HL-60/S4 (cell line): ENCODE results near the gene ARVCF.

ENCODE experiments used
- in situ Hi-C: fragments of 300-500 bp; cut with MboI; formaldehyde crosslinking; loops from 2 replicates; pipeline ENCODE4 v1.14.3; 2022; ENCODE audit warnings: low sequenced_read_pairs

The ARVCF gene

GRCh38 chr22:19976671-19977070 is 40.0 kb downstream of the ARVCF start:
- in situ Hi-C loops = no loop called here

- in situ Hi-C loops = no loop called here
Observed at GRCh38 chr22:19975707-19976035, 41.0 kb downstream of the ARVCF start.

- in situ Hi-C loops = no loop called here
Observed at GRCh38 chr22:19974935-19975706, 41.5 kb downstream of the ARVCF start.

GRCh38 chr22:19974268-19974861 is 42.3 kb downstream of the ARVCF start:
- in situ Hi-C loops = no loop called here

GRCh38 chr22:19973551-19974267 is 42.9 kb downstream of the ARVCF start:
- in situ Hi-C loops = no loop called here

GRCh38 chr22:19972652-19973550 is 43.7 kb downstream of the ARVCF start:
- in situ Hi-C loops = no loop called here

- in situ Hi-C loops = no loop called here
Observed at GRCh38 chr22:19972251-19972650, 44.4 kb downstream of the ARVCF start.

- in situ Hi-C loops = no loop called here
Observed at GRCh38 chr22:19971276-19972124, 45.1 kb downstream of the ARVCF start.

GRCh38 chr22:19970479-19971275 is 45.9 kb downstream of the ARVCF start:
- in situ Hi-C loops = no loop called here

GRCh38 chr22:19970031-19970478 is 46.6 kb downstream of the ARVCF start:
- in situ Hi-C loops = no loop called here

- in situ Hi-C loops = no loop called here
Observed at GRCh38 chr22:19969141-19969928, 47.3 kb downstream of the ARVCF start.

- in situ Hi-C loops = no loop called here
Observed at GRCh38 chr22:19968450-19968891, 48.2 kb downstream of the ARVCF start.

GRCh38 chr22:19967850-19968449 is 48.7 kb downstream of the ARVCF start:
- in situ Hi-C loops = no loop called here

- in situ Hi-C loops = no loop called here
Observed at GRCh38 chr22:19966908-19967750, 49.5 kb downstream of the ARVCF start.

- in situ Hi-C loops = no loop called here
Observed at GRCh38 chr22:19965771-19966709, 50.6 kb downstream of the ARVCF start.
